ENCODE data around the gene PITPNC1.
"Not testable (repeated sequence)": the region's sequence is repeated elsewhere in the genome, so short reads cannot be mapped to it uniquely, and the experiment has no call there.

- TF ChIP-seq CTCF (conservative IDR thresholded peaks at IDR 0.05; ENCODE audit: low read depth, low read length); EZH2 (IDR thresholded peaks at IDR 0.05; ENCODE audit: low read length, unreplicated experiment); EZH2phosphoT487 (IDR thresholded peaks at IDR 0.05; ENCODE audit: borderline replicate concordance, low read length): not testable (repeated sequence)
Observed at GRCh38 chr17:67516571-67516970, 139.5 kb downstream of the PITPNC1 start.

Data from PC-3 (cell line).